SU-DHL-6 (cell line): ENCODE data around the gene EXD1.

Experiments used
- H2AFZ ChIP-seq: fragments of 200-600 bp; sonication (generic); 2 replicates; pipeline ENCODE4 v1.6.1; 2014; ENCODE audit warnings: low read depth, mild to moderate bottlenecking, moderate library complexity, mixed read lengths, antibody characterized with exemption, low read length; ENCODE audit not compliant: severe bottlenecking
- H3F3A ChIP-seq: fragments of 200-600 bp; shearing (Covaris generic); 2 replicates; pipeline ENCODE4 v1.6.0; 2016; ENCODE audit warnings: antibody characterized with exemption, mild to moderate bottlenecking; ENCODE audit not compliant: insufficient read depth
- H3K27ac ChIP-seq: fragments of 200-600 bp; sonication (generic); 2 replicates; pipeline ENCODE4 v1.5.1; 2016; ENCODE audit warnings: low read depth, mild to moderate bottlenecking, low read length, moderate library complexity, mixed read lengths
- H3K27me3 ChIP-seq: fragments of 200-600 bp; sonication (generic), shearing (Covaris generic); 2 replicates; pipeline ENCODE4 v1.6.0; 2014; ENCODE audit warnings: mild to moderate bottlenecking, low read length
- H3K36me3 ChIP-seq: fragments of 200-600 bp; sonication (generic); 2 replicates; pipeline ENCODE4 v1.6.1; 2014; ENCODE audit warnings: mild to moderate bottlenecking, low read length, mixed read lengths
- H3K4me2 ChIP-seq: fragments of 300-600, 200-600 bp; shearing (Covaris generic), sonication (generic); 2 replicates; pipeline ENCODE4 v1.6.0; 2014; ENCODE audit warnings: low read length, low read depth, mild to moderate bottlenecking; ENCODE audit not compliant: poor library complexity, severe bottlenecking
- H3K4me3 ChIP-seq: fragments of 200-600 bp; sonication (generic); 2 replicates; pipeline ENCODE4 v1.5.1; 2014; ENCODE audit warnings: antibody characterized with exemption, low read length, mild to moderate bottlenecking, mixed read lengths; ENCODE audit not compliant: insufficient read depth, poor library complexity, severe bottlenecking
- H3K79me2 ChIP-seq: fragments of 200-600 bp; sonication (generic); 2 replicates; pipeline ENCODE4 v1.6.1; 2014; ENCODE audit warnings: mild to moderate bottlenecking, low read length, moderate library complexity; ENCODE audit not compliant: insufficient read depth
- H3K9ac ChIP-seq: fragments of 200-600 bp; sonication (generic); 2 replicates; pipeline ENCODE4 v1.7.0; 2014; ENCODE audit warnings: mild to moderate bottlenecking, low read length
- H3K9me2 ChIP-seq: fragments of 200-600 bp; sonication (generic); replicated peaks from 2 replicates; pipeline ENCODE4 v1.6.1; 2014; ENCODE audit warnings: low read length; ENCODE audit not compliant: insufficient read depth
- H3K9me3 ChIP-seq: fragments of 200-600 bp; sonication (generic); 2 replicates; pipeline ENCODE4 v1.6.1; 2014; ENCODE audit warnings: low read length, mixed read lengths; ENCODE audit not compliant: insufficient read depth
- H4K20me1 ChIP-seq: fragments of 200-600 bp; sonication (generic); 2 replicates; pipeline ENCODE4 v1.6.1; 2014; ENCODE audit warnings: low read depth, mild to moderate bottlenecking, antibody characterized with exemption, low read length, moderate library complexity, mixed read lengths
- EZH2phosphoT487 ChIP-seq: fragments of 200-600 bp; sonication (generic), shearing (Covaris generic); conservative IDR thresholded peaks from 2 replicates; pipeline ENCODE4 v1.6.1; 2018; ENCODE audit warnings: mild to moderate bottlenecking, antibody characterized with exemption, low read length, moderate library complexity, mixed read lengths
- TF ChIP-seq, protein P1 (sequence below): fragments of 200-600 bp; sonication (generic); IDR thresholded peaks from one replicate; pipeline ENCODE4 v1.5.1; 2017; ENCODE audit warnings: antibody characterized with exemption, mild to moderate bottlenecking, low read length, moderate library complexity; ENCODE audit not compliant: insufficient read depth, poor library complexity, severe bottlenecking

The EXD1 gene

DNA sequence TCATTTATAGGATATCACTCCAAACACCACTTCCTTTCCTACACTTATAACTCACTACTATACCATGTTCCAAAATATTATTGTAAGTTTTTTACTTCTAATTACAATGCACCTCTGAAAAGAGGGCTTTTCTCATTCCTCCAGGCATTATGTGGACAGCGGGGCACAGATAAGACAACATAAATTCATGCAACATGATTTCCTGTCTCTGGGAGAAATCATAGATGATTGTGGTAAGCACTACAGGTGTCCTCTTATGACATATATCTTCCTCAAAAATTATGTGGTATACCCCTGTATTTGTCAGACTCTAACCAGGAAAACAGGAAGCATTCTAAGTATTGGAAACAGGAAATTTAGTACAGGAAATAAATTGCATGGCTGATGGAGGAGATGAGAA is 68.8 kb downstream of the EXD1 start:
- H3K9me2 ChIP-seq, result no peaks in the 10 kb centered on the region
- no peaks in the 10 kb centered on the region for H3K36me3 ChIP-seq
- no peak overlapping the region for H3K27ac ChIP-seq
- no peak overlapping the region for H3K9ac ChIP-seq
- no peak for TF ChIP-seq EZH2phosphoT487
- TF ChIP-seq, protein P1, sequence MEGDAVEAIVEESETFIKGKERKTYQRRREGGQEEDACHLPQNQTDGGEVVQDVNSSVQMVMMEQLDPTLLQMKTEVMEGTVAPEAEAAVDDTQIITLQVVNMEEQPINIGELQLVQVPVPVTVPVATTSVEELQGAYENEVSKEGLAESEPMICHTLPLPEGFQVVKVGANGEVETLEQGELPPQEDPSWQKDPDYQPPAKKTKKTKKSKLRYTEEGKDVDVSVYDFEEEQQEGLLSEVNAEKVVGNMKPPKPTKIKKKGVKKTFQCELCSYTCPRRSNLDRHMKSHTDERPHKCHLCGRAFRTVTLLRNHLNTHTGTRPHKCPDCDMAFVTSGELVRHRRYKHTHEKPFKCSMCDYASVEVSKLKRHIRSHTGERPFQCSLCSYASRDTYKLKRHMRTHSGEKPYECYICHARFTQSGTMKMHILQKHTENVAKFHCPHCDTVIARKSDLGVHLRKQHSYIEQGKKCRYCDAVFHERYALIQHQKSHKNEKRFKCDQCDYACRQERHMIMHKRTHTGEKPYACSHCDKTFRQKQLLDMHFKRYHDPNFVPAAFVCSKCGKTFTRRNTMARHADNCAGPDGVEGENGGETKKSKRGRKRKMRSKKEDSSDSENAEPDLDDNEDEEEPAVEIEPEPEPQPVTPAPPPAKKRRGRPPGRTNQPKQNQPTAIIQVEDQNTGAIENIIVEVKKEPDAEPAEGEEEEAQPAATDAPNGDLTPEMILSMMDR, result no peak
- no peaks in the 10 kb centered on the region for H3K79me2 ChIP-seq
- no peak overlapping the region for H3K4me3 ChIP-seq
- no peaks in the 10 kb centered on the region for H4K20me1 ChIP-seq
- no peak overlapping the region for H2AFZ ChIP-seq
- no peaks in the 10 kb centered on the region for H3F3A ChIP-seq
- H3K4me2 ChIP-seq, result no peak overlapping the region
- no peaks in the 10 kb centered on the region for H3K27me3 ChIP-seq
- no peaks in the 10 kb centered on the region for H3K9me3 ChIP-seq

DNA sequence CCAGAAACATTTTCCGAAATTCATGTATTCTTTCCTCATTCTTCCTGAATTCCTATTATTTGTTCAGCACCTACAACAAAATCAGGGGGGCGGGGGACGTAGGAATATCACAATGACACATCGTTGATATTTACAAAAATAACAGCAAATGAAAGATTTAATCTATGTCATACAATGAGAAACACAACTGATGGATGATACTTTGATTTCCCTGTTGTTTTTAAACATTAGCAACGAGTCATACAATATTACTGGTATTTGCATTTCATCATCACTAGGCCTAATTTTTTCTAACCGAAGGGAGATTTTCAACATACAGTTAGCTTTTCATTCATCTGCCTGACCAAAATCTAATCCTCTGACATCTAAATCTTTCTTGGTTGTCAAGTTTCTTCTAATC is 69.2 kb downstream of the EXD1 start:
- no peaks in the 10 kb centered on the region for H4K20me1 ChIP-seq
- no peaks in the 10 kb centered on the region for H3K9me2 ChIP-seq
- no peaks in the 10 kb centered on the region for H3K36me3 ChIP-seq
- no peaks in the 10 kb centered on the region for H3F3A ChIP-seq
- no peak overlapping the region for H2AFZ ChIP-seq
- H3K4me3 ChIP-seq, result no peak overlapping the region
- no peak overlapping the region for H3K27ac ChIP-seq
- H3K9ac ChIP-seq, result no peak overlapping the region
- H3K9me3 ChIP-seq, result no peaks in the 10 kb centered on the region
- no peaks in the 10 kb centered on the region for H3K27me3 ChIP-seq
- TF ChIP-seq, protein P1, result no peak
- no peak for TF ChIP-seq EZH2phosphoT487
- no peak overlapping the region for H3K4me2 ChIP-seq
- H3K79me2 ChIP-seq, result no peaks in the 10 kb centered on the region

DNA sequence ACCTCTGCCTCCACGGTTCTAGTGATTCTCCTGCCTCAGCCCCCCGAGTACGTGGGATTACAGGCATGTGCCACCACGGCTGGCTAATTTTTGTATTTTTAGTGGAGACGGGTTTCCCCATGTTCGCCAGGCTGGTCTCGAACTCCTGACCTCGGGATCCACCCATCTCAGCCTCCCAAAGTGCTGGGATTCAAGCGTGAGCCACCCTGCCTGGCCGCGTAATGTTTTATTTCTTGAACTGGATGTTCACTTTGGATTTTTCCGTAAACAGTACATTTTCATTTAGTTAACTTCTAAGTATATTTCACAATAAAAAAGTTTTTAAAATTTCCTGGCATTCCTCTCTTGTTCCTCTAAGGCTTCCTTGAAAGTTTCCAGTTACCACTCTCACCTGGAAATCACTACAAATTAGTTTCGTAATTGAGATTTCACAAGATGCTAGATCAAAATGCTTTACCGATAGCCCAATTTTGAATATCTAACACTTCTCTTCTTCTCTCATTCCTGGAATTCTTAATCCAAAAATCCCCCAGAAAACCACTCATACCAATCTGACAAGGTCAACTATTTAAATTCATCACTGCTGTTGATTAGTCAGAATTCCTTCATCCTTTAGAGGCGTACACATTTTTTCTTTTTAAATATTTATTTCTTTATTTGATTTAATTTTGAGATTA is 69.8 kb downstream of the EXD1 start:
- Histone ChIP-seq H3K27me3 (no peaks in the 10 kb centered on the region), H3K79me2 (no peaks in the 10 kb centered on the region), H3K27ac (no peak overlapping the region), H3K9me2 (no peaks in the 10 kb centered on the region), H3K4me3 (no peak overlapping the region), H3K9ac (no peak overlapping the region), H3K9me3 (no peaks in the 10 kb centered on the region), H4K20me1 (no peaks in the 10 kb centered on the region), H2AFZ (no peak overlapping the region), H3K36me3 (no peaks in the 10 kb centered on the region), H3K4me2 (no peak overlapping the region), H3F3A (no peaks in the 10 kb centered on the region)
- TF ChIP-seq, protein P1, result no peak
- no peak for TF ChIP-seq EZH2phosphoT487
